Common myeloid progenitor, CD34-positive (primary cell): ENCODE measurements around the gene CCDC200.

Experiments used
- CTCF ChIA-PET: fragments of 350-600 bp; sonication (Branson Sonifier 250); formaldehyde crosslinking; loops from one replicate; lab custom pipeline; 2021; ENCODE audit warnings: antibody characterized with exemption; lab: Charles Lee
- POLR2A ChIA-PET: fragments of 350-600 bp; sonication (Branson Sonifier 250); formaldehyde crosslinking; loops from one replicate; lab custom pipeline; 2021; ENCODE audit warnings: antibody characterized with exemption; lab: Charles Lee
- DNase-seq, 3 donors: peaks; one replicate each; pipeline versions ENCODE4 v3.0.0 to v3.0.0-alpha.2; 2013
- H3K27ac ChIP-seq, 2 experiments: 1 replicate in 1 of 2; 2 replicates in 1 of 2; pipeline ENCODE4 v1.7.0; 2013; ENCODE audit warnings: inconsistent platforms in 2 of 2, low read length in 2 of 2, mild to moderate bottlenecking in 2 of 2, low read depth in 1 of 2, moderate library complexity in 1 of 2; ENCODE audit not compliant: severe bottlenecking in 2 of 2, insufficient read depth in 1 of 2, poor library complexity in 1 of 2
- H3K27me3 ChIP-seq, 5 experiments: replicated peaks in 2 of 5; 1 replicate in 3 of 5; 2 replicates in 2 of 5; pipeline versions ENCODE4 v1.6.1 to v1.7.0; 2013; ENCODE audit warnings: low read length in 4 of 5, mild to moderate bottlenecking in 2 of 5, moderate library complexity in 2 of 5, inconsistent platforms in 1 of 5; ENCODE audit not compliant: insufficient read depth in 5 of 5, control insufficient read depth in 4 of 5
- H3K36me3 ChIP-seq, 4 experiments: 1 replicate in 2 of 4; 2 replicates in 2 of 4; pipeline versions ENCODE4 v1.6.1 to v1.7.0; 2013; ENCODE audit warnings: low read length in 3 of 4, control low read depth in 1 of 4, mild to moderate bottlenecking in 1 of 4; ENCODE audit not compliant: control insufficient read depth in 4 of 4, insufficient read depth in 4 of 4
- H3K4me1 ChIP-seq, 4 experiments: 1 replicate in 3 of 4; 2 replicates in 1 of 4; pipeline versions ENCODE4 v1.6.1 to v1.7.1; 2013; ENCODE audit warnings: low read length in 3 of 4, mild to moderate bottlenecking in 3 of 4, control low read depth in 1 of 4, inconsistent platforms in 1 of 4, moderate library complexity in 1 of 4; ENCODE audit not compliant: control insufficient read depth in 4 of 4, insufficient read depth in 4 of 4; ENCODE audit errors: control extremely low read depth in 1 of 4
- H3K4me3 ChIP-seq, 7 experiments: 1 replicate in 4 of 7; 2 replicates in 3 of 7; pipeline versions ENCODE4 v1.5.1 to v1.7.0; 2013; ENCODE audit warnings: mild to moderate bottlenecking in 7 of 7, low read length in 6 of 7, moderate library complexity in 6 of 7, inconsistent platforms in 2 of 7, low read depth in 2 of 7, control low read depth in 1 of 7; ENCODE audit not compliant: insufficient read depth in 4 of 7, control insufficient read depth in 1 of 7; ENCODE audit errors: extremely low read depth in 1 of 7
- H3K9me3 ChIP-seq, 5 experiments: 1 replicate in 4 of 5; 2 replicates in 1 of 5; pipeline versions ENCODE4 v1.6.1 to v1.7.1; 2013; ENCODE audit warnings: low read length in 4 of 5, mild to moderate bottlenecking in 2 of 5, inconsistent platforms in 1 of 5, low read depth in 1 of 5, moderate library complexity in 1 of 5; ENCODE audit not compliant: control insufficient read depth in 4 of 5, insufficient read depth in 2 of 5; ENCODE audit errors: control extremely low read depth in 1 of 5
- WGBS: methylation state at CpG from one replicate; pipeline ENCODE4 v1.1.5; 2013; ENCODE audit not compliant: insufficient coverage; 5-methylcytosine and 5-hydroxymethylcytosine counted together

The CCDC200 gene

GRCh38 chr17:43220511-43221125 is 7.8 kb downstream of the CCDC200 start:
- Histone ChIP-seq H3K9me3 (no peaks in the 10 kb centered on the region), H3K36me3 (peaks cover 2 to 55% (median 39%) of the 10 kb centered on the region in 4 experiments), H3K4me1 (peaks cover 0 to 2% (median 0%) of the 10 kb centered on the region in 4 experiments), H3K27ac (no peak overlapping the region), H3K4me3 (no peak overlapping the region), H3K27me3 (no peaks in the 10 kb centered on the region)
- ChIA-PET CTCF (no interaction called here), POLR2A (no interaction called here)
- no peak for DNase-seq
- 82% methylated on average over 8 of the region's 9 CpGs for WGBS

- POLR2A ChIA-PET: no interaction called here
- Histone ChIP-seq H3K9me3 (no peaks in the 10 kb centered on the region), H3K27me3 (no peaks in the 10 kb centered on the region), H3K4me3 (no peak overlapping the region), H3K36me3 (peaks cover 2 to 60% (median 40%) of the 10 kb centered on the region in 4 experiments), H3K27ac (no peak overlapping the region), H3K4me1 (peaks cover 0 to 2% (median 0%) of the 10 kb centered on the region in 4 experiments)
- CTCF ChIA-PET: interaction anchor here (0.6 kb wide), 1 partner anchor 125 kb away, joined by 4 read pairs; no protein-coding TSS in a partner anchor
- WGBS: 92% methylated on average over 4 of the region's 8 CpGs
- no peak for DNase-seq
Observed at GRCh38 chr17:43219746-43220380, 8.6 kb downstream of the CCDC200 start.

GRCh38 chr17:43219001-43219400 is 9.4 kb downstream of the CCDC200 start:
- Histone ChIP-seq H3K27ac (no peak overlapping the region), H3K36me3 (peaks cover 2 to 57% (median 36%) of the 10 kb centered on the region in 4 experiments), H3K4me3 (no peak overlapping the region), H3K27me3 (no peaks in the 10 kb centered on the region), H3K4me1 (peaks cover 0 to 7% (median 2%) of the 10 kb centered on the region in 4 experiments), H3K9me3 (no peaks in the 10 kb centered on the region)
- DNase-seq: no peak
- 100% methylated on average over 2 of the region's 2 CpGs for WGBS
- CTCF ChIA-PET: interaction anchor here (1.4 kb wide), 1 partner anchor 97 kb away, joined by 3 read pairs; no protein-coding TSS in a partner anchor
- POLR2A ChIA-PET: no interaction called here

- DNase-seq: no peak
- ChIA-PET POLR2A (interaction anchor here (2.2 kb wide), 1 partner anchor 98 kb away, joined by 10 read pairs; no protein-coding TSS in a partner anchor), CTCF (interaction anchor here (1.4 kb wide), 1 partner anchor 99 kb away, joined by 3 read pairs; no protein-coding TSS in a partner anchor)
- no peak overlapping the region for H3K4me3 ChIP-seq
- H3K27ac ChIP-seq: no peak overlapping the region
- H3K4me1 ChIP-seq: peaks cover 8 to 19% (median 15%) of the 10 kb centered on the region in 4 experiments
- H3K36me3 ChIP-seq: peaks cover 2 to 53% (median 37%) of the 10 kb centered on the region in 4 experiments
- H3K27me3 ChIP-seq: no peaks in the 10 kb centered on the region
- WGBS: 80% methylated on average over 1 of the region's 2 CpGs
- no peaks in the 10 kb centered on the region for H3K9me3 ChIP-seq
Observed at GRCh38 chr17:43217614-43218087, 10.8 kb downstream of the CCDC200 start.

GRCh38 chr17:43216762-43217613 is 11.4 kb downstream of the CCDC200 start:
- H3K27ac ChIP-seq: no peak overlapping the region
- H3K36me3 ChIP-seq: peaks cover 2 to 50% (median 36%) of the 10 kb centered on the region in 4 experiments
- H3K4me3 ChIP-seq: no peak overlapping the region
- CTCF ChIA-PET: interaction anchor here (0.9 to 1.5 kb wide), 3 partner anchors 45 to 99 kb away, joined by 3 to 4 read pairs (median 3); no protein-coding TSS in a partner anchor
- DNase-seq: no peak
- H3K27me3 ChIP-seq: no peaks in the 10 kb centered on the region
- WGBS: 98% methylated on average over 3 of the region's 4 CpGs
- POLR2A ChIA-PET: interaction anchor here (1.5 to 2.2 kb wide), 2 partner anchors 99 to 144 kb away, joined by 3 to 10 read pairs; no protein-coding TSS in a partner anchor
- no peaks in the 10 kb centered on the region for H3K9me3 ChIP-seq
- peaks cover 11 to 26% (median 21%) of the 10 kb centered on the region in 4 experiments for H3K4me1 ChIP-seq

- H3K36me3 ChIP-seq: peaks cover 2 to 50% (median 35%) of the 10 kb centered on the region in 4 experiments
Observed at GRCh38 chr17:43216369-43216761, 12.1 kb downstream of the CCDC200 start.

More at GRCh38 chr17:43216369-43216761, 12.1 kb downstream of the CCDC200 start:
- H3K27me3 ChIP-seq: no peaks in the 10 kb centered on the region
- peaks cover 11 to 29% (median 21%) of the 10 kb centered on the region in 4 experiments for H3K4me1 ChIP-seq
- POLR2A ChIA-PET: interaction anchor here (1.5 to 2.2 kb wide), 2 partner anchors 100 to 145 kb away, joined by 3 to 10 read pairs; no protein-coding TSS in a partner anchor
- H3K9me3 ChIP-seq: no peaks in the 10 kb centered on the region
- WGBS: 96% methylated on average over 4 of the region's 4 CpGs
- DNase-seq: no peak
- H3K27ac ChIP-seq: no peak overlapping the region
- CTCF ChIA-PET: interaction anchor here (0.9 to 1.6 kb wide), 4 partner anchors 8 to 100 kb away, joined by 3 to 4 read pairs (median 3); no protein-coding TSS in a partner anchor
- H3K4me3 ChIP-seq: no peak overlapping the region
